GM04503 (cell line): ENCODE results near the gene PRLH.
A peak's percentile ranks its signal among the peaks of the same experiment; 100 is the strongest.

ENCODE experiments used
- DNase-seq: peaks from one replicate; pipeline ENCODE4 v3.0.0-alpha.2; 2012; ENCODE audit warnings: low read depth

The PRLH gene, protein sequence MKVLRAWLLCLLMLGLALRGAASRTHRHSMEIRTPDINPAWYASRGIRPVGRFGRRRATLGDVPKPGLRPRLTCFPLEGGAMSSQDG

DNA sequence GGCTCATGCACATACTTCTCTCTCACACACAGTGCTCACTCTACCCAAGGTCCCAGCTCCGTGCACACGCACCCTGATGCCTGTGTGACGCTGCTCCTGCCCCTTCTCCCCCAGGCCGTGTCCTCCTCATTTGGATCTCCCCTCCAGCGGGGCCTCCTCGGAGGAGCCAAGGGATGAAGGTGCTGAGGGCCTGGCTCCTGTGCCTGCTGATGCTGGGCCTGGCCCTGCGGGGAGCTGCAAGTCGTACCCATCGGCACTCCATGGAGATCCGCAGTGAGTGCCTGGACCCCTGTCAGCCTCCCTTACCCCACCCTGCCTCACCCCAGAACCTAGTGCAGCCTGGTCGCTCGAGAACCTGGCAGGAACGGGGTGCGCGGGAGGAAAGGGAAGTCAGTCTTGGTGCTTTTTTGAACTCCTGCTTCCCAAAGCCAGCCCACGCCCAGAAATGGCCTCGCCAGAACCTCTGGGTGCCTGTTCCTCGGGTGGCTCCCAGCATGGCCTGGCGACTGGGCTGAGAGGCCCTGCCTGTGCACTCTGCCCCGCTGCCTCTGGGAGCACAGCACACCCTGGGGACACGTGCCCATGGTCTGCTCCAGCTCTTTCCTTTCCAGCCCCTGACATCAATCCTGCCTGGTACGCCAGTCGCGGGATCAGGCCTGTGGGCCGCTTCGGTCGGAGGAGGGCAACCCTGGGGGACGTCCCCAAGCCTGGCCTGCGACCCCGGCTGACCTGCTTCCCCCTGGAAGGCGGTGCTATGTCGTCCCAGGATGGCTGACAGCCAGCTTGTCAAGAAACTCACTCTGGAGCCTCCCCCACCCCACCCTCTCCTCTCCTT, at the start of gene PRLH:
PRLH (plus strand) TSS at position 174 of the 835 bp plus-strand sequence; CDS start at position 174, 0 bp downstream.
- DNase-seq = no peak

DNA sequence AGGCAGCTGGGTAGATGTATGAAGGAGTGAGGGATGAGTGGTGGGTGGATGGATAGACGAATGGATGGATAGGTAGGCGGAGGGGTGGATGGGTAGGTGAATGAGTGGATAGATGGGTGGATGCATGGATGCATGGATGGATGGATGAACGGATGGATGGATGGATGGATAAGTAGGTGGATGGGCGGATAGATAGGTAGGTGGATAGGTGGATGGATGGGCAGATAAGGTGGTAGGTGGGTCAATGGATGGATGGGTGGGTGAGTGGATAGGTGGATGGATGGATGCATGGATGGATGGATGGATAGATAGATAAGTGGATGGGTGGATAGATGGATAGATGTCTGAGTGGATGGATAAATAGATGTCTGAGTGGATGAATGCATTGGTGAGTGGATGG, 49.2 kb upstream of the PRLH start:
- DNase-seq = no peak

DNA sequence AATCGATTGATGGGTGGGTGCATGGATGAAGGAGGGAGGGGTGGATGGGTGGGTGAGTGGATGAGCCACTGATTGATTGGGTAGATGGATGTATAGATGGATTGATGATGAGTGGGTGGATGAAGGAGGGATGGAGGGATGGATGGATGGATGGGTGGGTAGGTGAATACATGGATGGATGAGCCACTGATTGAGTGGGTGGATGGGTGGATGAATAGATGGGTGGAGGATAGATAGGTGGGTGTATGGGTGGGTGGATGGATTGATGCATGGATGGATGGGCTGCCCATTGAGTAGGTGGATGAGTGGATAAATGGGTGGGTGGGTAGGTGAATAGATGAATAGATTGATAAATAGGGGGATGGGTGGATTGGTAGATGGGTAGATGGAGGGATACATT, 48.4 kb upstream of the PRLH start:
- no peak for DNase-seq

GRCh38 chr2:237519506-237520245, 46.7 kb upstream of the PRLH start:
- DNase-seq = no peak

DNA sequence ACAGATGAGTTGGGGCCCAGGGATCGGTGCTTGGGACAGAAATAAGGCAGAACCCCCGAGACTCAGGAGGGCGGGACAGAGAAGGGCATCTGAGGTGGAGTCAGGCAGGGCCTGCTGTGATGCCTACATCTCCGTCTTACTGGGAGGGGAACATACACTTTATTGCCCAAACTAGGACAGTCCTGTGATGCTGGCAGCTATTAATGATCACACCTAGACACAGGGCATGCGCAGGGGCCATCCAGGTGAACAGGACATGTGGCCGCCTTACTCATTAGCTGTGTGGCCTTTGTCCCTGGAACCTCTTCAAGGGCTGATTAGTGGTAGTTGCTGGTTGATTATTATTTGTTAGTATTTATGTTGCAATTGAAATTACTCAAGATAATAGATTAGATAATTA, 46.1 kb upstream of the PRLH start:
- no peak for DNase-seq

DNA sequence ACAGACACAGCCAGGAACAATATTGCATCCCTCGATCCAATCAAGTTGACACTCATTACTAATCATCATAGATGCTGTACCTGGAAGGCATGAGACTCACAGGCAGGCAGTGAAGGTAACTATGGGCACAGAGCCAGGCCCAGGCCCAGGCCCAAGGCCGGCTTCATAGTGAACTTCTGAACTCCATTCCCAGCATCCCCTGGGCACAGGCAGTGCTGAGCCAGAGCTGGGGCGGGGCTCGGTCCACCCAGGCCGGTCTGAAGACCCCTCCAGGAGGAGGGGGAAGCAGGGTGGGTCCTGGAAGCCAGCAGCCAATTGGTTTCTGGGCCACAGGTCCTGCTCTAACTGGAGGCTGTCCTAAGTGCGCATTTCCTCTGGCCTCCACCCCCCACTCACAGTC, 41.7 kb upstream of the PRLH start:
- DNase-seq = no peak

- DNase-seq = no peak
These were observed 40.7 kb upstream of the PRLH start for GRCh38 chr2:237525559-237526157.

- DNase-seq = no peak
These were observed 39.1 kb upstream of the PRLH start for GRCh38 chr2:237527233-237527632.

GRCh38 chr2:237527766-237528165, 38.6 kb upstream of the PRLH start:
- DNase-seq = no peak

DNA sequence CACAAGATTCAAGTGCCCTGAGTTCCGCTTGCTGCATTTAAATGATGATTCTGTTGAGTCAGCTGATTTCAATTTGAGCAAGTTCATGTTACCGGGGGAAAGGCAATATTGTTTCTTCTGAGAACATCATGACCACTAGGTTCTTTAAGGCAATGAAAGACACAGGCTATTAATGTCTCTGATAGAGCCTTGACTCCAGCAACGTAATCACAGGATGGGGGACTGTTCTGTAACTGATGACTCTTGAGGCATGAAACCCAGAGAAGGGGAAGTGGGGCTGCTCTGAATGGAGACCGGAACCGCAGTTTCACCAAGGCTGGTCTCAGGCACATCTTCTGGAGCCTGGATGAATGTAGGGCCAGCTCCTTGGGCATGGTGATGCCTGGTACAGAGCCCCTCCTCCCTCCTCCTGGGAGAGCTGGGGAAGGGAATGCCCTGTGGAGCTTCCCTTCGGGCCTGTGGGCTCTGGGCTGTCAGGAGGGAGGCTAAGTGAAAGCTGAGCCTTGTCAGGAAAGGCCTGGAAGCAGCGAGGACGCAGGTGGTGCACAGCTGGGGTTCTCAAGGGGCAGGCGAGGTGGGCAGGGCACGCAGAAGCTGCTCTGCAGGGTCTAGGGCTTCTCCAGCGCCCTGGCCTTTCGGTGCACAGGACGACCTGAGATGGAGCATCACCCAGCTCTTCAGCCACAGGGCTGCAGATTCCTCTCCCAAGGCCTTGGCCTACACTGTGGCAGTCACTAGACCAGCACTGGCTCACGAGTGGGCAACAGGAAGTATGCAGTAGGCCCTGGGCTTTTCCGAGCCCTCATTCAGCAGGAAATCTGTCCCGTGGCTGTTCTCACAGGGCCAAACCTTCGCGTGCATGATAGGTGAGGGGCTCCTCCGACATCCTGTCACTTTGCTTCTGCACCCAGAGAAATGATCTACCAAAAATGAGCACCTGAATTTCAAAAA, 36.6 kb upstream of the PRLH start:
- no peak for DNase-seq

- no peak for DNase-seq
These were observed 35.6 kb upstream of the PRLH start for GRCh38 chr2:237530472-237531433.

DNA sequence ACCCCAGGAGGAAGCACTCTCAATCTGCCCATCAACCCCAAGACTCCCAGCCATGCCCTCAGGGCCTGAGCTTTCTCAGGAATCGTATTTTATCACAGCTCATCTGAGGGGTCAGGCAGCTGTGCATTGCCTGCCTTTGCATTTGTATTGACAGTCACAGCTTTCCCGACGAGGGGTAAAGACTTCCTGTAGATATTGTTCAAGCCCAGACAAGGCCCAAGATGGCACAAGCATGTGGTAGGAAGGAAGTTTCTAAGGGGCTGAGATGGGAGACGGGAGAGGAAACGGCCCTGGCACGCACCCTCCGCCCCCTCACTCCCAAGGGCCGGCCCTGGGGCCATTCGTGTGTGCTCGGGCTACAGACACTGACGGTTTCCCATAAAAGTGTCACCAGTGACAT, 34.2 kb upstream of the PRLH start:
- peak; percentile 11 for DNase-seq

DNA sequence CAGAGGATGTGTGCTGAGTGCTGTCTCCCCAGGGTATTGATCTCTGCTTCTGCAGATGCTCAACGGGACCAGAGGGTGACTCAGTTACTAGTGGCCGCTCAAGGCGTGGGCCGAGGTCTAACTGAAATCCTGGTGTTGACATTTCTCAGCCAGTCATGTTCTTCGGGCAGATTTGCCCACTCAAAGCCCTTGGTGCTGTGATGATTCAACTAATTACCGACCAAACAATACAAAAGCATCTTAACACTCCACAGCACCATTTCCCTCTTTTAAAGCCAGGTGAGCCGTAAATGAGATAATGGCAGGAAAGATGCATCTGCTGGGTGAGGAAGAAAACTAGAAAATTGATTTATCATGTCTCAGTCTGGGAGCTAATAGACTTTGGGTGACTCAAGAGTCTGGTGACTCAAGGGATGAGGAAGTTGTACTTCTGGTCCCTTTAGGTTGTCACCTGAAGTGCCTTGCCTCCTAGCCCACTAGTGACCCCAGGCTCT, 32.7 kb upstream of the PRLH start:
- DNase-seq = peak; percentile 8

- DNase-seq = no peak
These were observed 32.0 kb upstream of the PRLH start for GRCh38 chr2:237534380-237534779.

- DNase-seq = no peak
These were observed 30.8 kb upstream of the PRLH start for GRCh38 chr2:237535385-237536082.

- no peak for DNase-seq
These were observed 30.3 kb upstream of the PRLH start for GRCh38 chr2:237536083-237536415.

GRCh38 chr2:237536617-237537016, 29.8 kb upstream of the PRLH start:
- DNase-seq = no peak

- no peak for DNase-seq
These were observed 28.2 kb upstream of the PRLH start for GRCh38 chr2:237538001-237538720.

DNA sequence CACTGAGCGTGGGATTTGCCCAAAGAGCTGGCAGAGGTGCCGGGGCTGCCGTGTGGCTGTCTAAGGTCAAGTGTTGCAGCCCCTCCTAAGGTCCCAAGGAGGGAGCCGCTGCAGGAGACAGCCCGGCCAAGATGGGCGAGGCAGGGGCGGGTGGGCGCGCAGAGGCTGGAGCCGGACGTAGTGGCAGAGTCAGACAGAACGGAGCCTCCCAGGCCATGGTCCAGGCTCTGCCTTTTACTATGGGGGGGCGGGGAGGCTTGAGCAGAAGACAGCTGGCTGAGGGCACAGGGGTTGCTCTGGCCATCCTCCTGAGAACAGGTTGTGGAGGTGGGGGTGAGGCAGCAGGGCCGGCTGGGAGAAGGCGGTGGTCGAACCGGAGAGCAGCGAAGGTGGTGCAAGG, 27.5 kb upstream of the PRLH start:
- no peak for DNase-seq
